Common myeloid progenitor, CD34-positive (primary cell): ENCODE measurements around the gene PCED1B.

Experiments
- CTCF ChIA-PET: fragments of 350-600 bp; sonication (Branson Sonifier 250); formaldehyde crosslinking; loops from one replicate; lab custom pipeline; 2021; ENCODE audit warnings: antibody characterized with exemption; lab: Charles Lee
- POLR2A ChIA-PET: fragments of 350-600 bp; sonication (Branson Sonifier 250); formaldehyde crosslinking; loops from one replicate; lab custom pipeline; 2021; ENCODE audit warnings: antibody characterized with exemption; lab: Charles Lee
- DNase-seq, 3 donors: peaks; one replicate each; pipeline versions ENCODE4 v3.0.0 to v3.0.0-alpha.2; 2013
- H3K27ac ChIP-seq, 2 experiments: 1 replicate in 1 of 2; 2 replicates in 1 of 2; pipeline ENCODE4 v1.7.0; 2013; ENCODE audit warnings: inconsistent platforms in 2 of 2, low read length in 2 of 2, mild to moderate bottlenecking in 2 of 2, low read depth in 1 of 2, moderate library complexity in 1 of 2; ENCODE audit not compliant: severe bottlenecking in 2 of 2, insufficient read depth in 1 of 2, poor library complexity in 1 of 2
- H3K27me3 ChIP-seq, 5 experiments: replicated peaks in 2 of 5; 1 replicate in 3 of 5; 2 replicates in 2 of 5; pipeline versions ENCODE4 v1.6.1 to v1.7.0; 2013; ENCODE audit warnings: low read length in 4 of 5, mild to moderate bottlenecking in 2 of 5, moderate library complexity in 2 of 5, inconsistent platforms in 1 of 5; ENCODE audit not compliant: insufficient read depth in 5 of 5, control insufficient read depth in 4 of 5
- H3K36me3 ChIP-seq, 4 experiments: 1 replicate in 2 of 4; 2 replicates in 2 of 4; pipeline versions ENCODE4 v1.6.1 to v1.7.0; 2013; ENCODE audit warnings: low read length in 3 of 4, control low read depth in 1 of 4, mild to moderate bottlenecking in 1 of 4; ENCODE audit not compliant: control insufficient read depth in 4 of 4, insufficient read depth in 4 of 4
- H3K4me1 ChIP-seq, 4 experiments: 1 replicate in 3 of 4; 2 replicates in 1 of 4; pipeline versions ENCODE4 v1.6.1 to v1.7.1; 2013; ENCODE audit warnings: low read length in 3 of 4, mild to moderate bottlenecking in 3 of 4, control low read depth in 1 of 4, inconsistent platforms in 1 of 4, moderate library complexity in 1 of 4; ENCODE audit not compliant: control insufficient read depth in 4 of 4, insufficient read depth in 4 of 4; ENCODE audit errors: control extremely low read depth in 1 of 4
- H3K4me3 ChIP-seq, 7 experiments: 1 replicate in 4 of 7; 2 replicates in 3 of 7; pipeline versions ENCODE4 v1.5.1 to v1.7.0; 2013; ENCODE audit warnings: mild to moderate bottlenecking in 7 of 7, low read length in 6 of 7, moderate library complexity in 6 of 7, inconsistent platforms in 2 of 7, low read depth in 2 of 7, control low read depth in 1 of 7; ENCODE audit not compliant: insufficient read depth in 4 of 7, control insufficient read depth in 1 of 7; ENCODE audit errors: extremely low read depth in 1 of 7
- H3K9me3 ChIP-seq, 5 experiments: 1 replicate in 4 of 5; 2 replicates in 1 of 5; pipeline versions ENCODE4 v1.6.1 to v1.7.1; 2013; ENCODE audit warnings: low read length in 4 of 5, mild to moderate bottlenecking in 2 of 5, inconsistent platforms in 1 of 5, low read depth in 1 of 5, moderate library complexity in 1 of 5; ENCODE audit not compliant: control insufficient read depth in 4 of 5, insufficient read depth in 2 of 5; ENCODE audit errors: control extremely low read depth in 1 of 5
- WGBS: methylation state at CpG from one replicate; pipeline ENCODE4 v1.1.5; 2013; ENCODE audit not compliant: insufficient coverage; 5-methylcytosine and 5-hydroxymethylcytosine counted together

Gene PCED1B

DNA sequence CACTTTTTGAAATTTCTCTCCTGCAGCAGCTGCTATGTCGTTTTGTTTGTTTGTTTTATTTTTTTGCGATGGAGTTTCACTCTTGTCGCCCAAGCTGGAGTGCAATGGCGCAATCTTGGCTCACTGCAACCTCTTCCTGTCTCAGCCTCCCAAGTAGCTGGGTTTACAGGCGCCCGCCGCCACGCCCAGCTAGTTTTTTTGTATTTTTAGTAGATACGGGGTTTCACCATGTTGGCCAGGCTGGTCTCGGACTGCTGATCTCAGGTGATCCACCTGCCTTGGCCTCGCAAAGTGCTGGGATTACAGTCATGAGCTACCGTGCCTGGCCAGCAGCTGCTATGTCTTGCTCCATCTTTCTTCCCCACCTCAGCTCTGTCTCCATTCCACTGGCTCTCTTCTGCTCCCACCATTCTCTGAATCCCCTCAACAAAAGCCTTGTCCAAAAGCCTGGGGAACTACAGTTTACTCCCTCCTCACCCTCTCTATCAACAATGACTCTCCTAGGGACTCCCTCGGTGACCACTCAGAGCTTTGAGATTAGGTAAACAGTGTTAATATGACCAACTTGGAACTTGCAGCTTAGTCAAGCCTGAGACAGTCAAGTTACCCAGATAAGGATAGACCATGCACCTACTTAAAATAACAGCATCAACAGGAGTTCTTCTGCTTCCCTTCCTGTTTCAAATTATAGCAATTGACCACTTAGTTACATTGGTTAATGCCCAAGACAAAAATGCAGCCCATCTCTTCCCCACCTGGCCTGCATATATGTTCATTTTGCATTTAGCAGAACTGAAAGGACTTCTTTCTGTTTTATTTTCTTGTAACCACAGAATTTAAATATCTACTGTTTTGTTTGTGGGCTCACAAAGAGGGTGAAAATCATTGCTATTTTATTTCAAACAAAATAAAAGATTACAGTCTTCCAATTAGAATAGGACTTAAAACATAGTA, 189.4 kb downstream of the PCED1B start:
- no peak overlapping the region for H3K4me3 ChIP-seq
- no peak overlapping the region for H3K27ac ChIP-seq
- 97% methylated on average over 7 of the region's 13 CpGs for WGBS
- peaks cover 20 to 48% (median 37%) of the 10 kb centered on the region in 4 experiments for H3K4me1 ChIP-seq
- POLR2A ChIA-PET, result no interaction called here
- DNase-seq, result peak in 1 of 3 donors; percentile 26
- no peaks in the 10 kb centered on the region for H3K9me3 ChIP-seq
- CTCF ChIA-PET, result interaction anchor here (0.6 to 1.0 kb wide), 3 partner anchors 16 to 223 kb away, joined by 3 read pairs; no protein-coding TSS in a partner anchor
- H3K27me3 ChIP-seq, result no peaks in the 10 kb centered on the region
- no peaks in the 10 kb centered on the region for H3K36me3 ChIP-seq

DNA sequence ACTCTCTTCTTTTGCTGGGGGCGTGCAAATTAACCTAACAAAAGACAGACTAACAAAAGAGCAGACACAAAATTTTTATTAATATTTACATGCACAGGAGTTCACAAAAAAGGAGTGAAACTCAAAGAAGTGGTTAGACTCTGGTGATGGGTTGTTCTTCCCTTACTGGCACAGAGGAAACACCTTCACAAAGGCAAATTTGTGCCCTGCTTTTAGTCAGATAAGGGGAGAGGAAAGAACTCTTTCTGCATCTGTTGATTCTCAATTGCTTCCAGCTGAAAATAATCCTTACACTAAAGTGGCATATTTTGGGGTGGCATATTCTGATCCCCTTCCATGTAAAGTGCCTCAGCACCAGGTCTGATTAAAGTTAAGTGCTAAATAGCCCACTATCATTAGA, 190.5 kb downstream of the PCED1B start:
- POLR2A ChIA-PET, result interaction anchor here (0.7 kb wide), 1 partner anchor 295 kb away, joined by 3 read pairs; no protein-coding TSS in a partner anchor
- Histone ChIP-seq H3K27ac (no peak overlapping the region), H3K4me3 (no peak overlapping the region), H3K4me1 (peaks cover 20 to 47% (median 37%) of the 10 kb centered on the region in 4 experiments), H3K9me3 (no peaks in the 10 kb centered on the region), H3K36me3 (no peaks in the 10 kb centered on the region), H3K27me3 (no peaks in the 10 kb centered on the region)
- DNase-seq, result peak in 2 of 3 donors; percentile 75 to 88
- WGBS, result no CpG with 5 or more reads among the region's 1 CpG
- CTCF ChIA-PET, result interaction anchor here (1.1 kb wide), 1 partner anchor 37 kb away, joined by 3 read pairs; no protein-coding TSS in a partner anchor

DNA sequence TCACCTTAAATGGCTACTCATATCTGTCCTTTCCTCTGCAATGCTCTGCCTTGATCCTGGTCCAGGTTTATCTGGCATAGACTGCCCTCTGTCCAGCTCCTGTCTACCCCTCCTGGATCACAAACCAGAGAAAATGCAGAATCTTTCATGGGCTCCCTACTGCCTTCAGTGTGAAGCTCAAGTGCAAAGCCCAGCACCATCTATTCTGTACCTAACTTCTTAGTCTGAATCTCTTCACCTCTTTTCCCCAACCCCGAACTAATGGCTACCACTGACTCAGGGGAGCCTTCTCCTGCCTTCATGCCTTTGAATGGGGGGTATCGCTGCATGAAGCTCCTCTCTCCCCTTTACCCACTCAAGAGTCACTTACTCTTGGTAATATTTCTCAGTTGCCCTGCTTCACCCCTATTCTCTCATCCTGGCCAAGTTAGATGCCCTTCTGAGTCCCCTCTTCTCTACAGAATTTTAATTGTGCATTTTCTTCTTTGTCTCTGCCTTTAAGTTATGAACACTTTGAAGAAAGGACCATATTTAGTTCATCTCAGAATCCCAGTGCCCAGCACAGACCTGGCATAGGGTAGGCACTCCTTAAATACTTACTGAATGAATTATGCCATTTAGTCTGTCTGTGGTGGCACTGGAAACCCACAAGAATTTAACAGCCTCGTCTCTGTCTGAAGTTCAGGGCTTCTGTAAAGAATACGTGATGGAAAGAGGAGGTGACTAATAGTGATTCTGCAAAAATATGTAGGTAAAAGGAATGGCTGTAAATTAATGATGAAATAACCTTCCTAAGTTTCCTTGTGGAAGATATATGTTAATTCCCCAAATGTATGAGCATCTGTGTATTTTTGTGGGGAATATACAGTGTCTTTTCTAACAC, 191.6 kb downstream of the PCED1B start:
- CTCF ChIA-PET, result interaction anchor here (0.8 to 1.3 kb wide), 5 partner anchors 10 to 238 kb away, joined by 3 to 4 read pairs (median 3); no protein-coding TSS in a partner anchor
- Histone ChIP-seq H3K36me3 (no peaks in the 10 kb centered on the region), H3K4me3 (no peak overlapping the region), H3K9me3 (no peaks in the 10 kb centered on the region), H3K4me1 (peaks cover 20 to 47% (median 37%) of the 10 kb centered on the region in 4 experiments), H3K27me3 (no peaks in the 10 kb centered on the region), H3K27ac (peak overlapping the region in 1 of 2 experiments; percentile 40)
- WGBS, result 50% methylated on average over 4 of the region's 4 CpGs
- POLR2A ChIA-PET, result interaction anchor here (0.7 kb wide), 1 partner anchor 296 kb away, joined by 3 read pairs; no protein-coding TSS in a partner anchor
- DNase-seq, result peak in 2 of 3 donors; percentile 81 to 89

DNA sequence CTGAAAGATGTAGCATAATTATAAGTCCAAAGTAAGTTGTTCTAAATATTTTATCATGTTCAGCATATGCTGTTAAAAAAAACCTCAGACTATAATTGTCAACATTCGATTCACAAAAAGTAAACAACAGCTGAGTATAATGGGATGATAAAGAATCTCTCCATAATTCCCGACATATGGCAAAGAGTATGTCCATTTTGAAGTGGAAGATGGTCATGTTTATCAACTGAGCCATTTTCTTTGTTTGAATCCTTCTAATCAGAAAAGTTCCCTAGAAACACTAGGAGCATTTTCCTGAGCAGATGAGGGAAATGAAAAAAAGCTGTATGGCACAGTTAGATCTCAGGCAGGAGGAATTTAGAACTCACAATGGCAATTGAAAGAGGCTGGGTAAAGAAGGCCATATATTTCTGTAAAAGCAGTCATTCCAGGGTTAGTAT, 192.4 kb downstream of the PCED1B start:
- H3K4me3 ChIP-seq, result no peak overlapping the region
- H3K9me3 ChIP-seq, result no peaks in the 10 kb centered on the region
- ChIA-PET POLR2A (no interaction called here), CTCF (interaction anchor here (1.0 to 1.9 kb wide), 5 partner anchors 9 to 191 kb away, joined by 3 to 5 read pairs (median 4); no protein-coding TSS in a partner anchor)
- no CpG with 5 or more reads among the region's 2 CpGs for WGBS
- no peaks in the 10 kb centered on the region for H3K27me3 ChIP-seq
- peaks cover 24 to 55% (median 44%) of the 10 kb centered on the region in 4 experiments for H3K4me1 ChIP-seq
- H3K36me3 ChIP-seq, result no peaks in the 10 kb centered on the region
- no peak for DNase-seq
- H3K27ac ChIP-seq, result peak overlapping the region in 1 of 2 experiments; percentile 40

DNA sequence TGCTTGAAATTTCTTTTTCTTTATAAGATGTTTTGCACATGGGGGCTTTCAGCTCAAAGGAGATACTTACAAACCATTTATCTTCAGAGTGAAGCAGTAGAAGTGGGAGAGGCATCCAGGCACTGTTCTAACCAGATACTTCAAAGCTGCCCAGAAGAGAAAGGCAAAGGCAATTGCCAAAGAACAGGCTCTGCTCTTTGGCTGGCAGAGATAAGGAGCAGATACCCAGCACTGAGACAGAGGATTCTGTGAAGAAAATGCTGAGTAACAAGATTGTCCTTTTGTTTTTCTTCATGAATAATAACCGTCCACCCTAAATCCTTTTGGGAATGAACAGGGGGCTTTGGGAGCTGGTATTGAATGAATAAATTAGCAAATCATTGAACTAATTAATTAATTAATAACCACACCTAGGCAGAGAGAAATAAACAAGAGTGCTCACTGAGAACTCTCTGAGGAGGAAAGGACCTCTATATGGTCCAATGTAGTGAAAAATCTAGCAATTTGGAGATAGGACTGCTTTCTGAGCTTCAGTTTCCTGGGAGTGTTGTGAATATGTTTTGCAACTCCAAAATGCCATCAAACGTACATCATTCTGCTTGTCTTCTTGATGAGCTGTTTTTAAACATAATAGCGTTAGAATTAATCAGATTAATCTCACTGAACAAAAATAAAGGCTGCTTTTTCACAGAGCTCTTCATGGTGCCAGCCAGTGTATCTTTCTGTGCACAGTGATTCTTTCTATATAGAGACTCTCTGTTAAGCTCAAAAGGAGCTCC, 193.2 kb downstream of the PCED1B start:
- H3K4me3 ChIP-seq, result no peak overlapping the region
- POLR2A ChIA-PET, result no interaction called here
- peaks cover 32 to 62% (median 52%) of the 10 kb centered on the region in 4 experiments for H3K4me1 ChIP-seq

DNA sequence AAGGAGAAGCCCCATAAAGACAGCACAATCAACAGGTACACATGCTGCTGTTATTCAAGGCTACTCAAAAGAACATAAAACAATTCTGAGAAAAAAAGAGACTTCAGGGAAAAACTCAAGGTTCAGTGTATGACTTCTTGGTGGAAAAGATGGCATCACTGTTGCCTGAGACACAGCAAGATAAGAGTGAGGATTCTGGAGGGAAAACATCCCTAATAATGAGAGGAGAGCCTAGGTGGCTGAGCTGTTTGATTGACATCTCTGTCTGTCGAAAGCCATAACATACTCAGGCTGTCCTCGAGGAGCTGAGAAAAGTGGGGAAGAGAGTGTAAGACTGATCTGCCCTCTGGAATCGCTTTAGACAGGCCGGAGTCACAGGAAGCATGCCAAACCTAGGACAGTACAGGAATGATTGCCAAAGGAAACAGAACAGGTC, 193.8 kb downstream of the PCED1B start:
- ChIA-PET POLR2A (no interaction called here), CTCF (interaction anchor here (0.6 to 1.9 kb wide), 5 partner anchors 10 to 33 kb away, joined by 3 to 5 read pairs (median 4); no protein-coding TSS in a partner anchor)
- Histone ChIP-seq H3K27me3 (no peaks in the 10 kb centered on the region), H3K4me1 (peaks cover 33 to 68% (median 57%) of the 10 kb centered on the region in 4 experiments), H3K36me3 (no peaks in the 10 kb centered on the region), H3K27ac (no peak overlapping the region), H3K4me3 (no peak overlapping the region), H3K9me3 (no peaks in the 10 kb centered on the region)
- 98% methylated on average over 4 of the region's 4 CpGs for WGBS
- DNase-seq, result no peak

More for the DNA sequence above, 193.2 kb downstream of the PCED1B start:
- CTCF ChIA-PET, result interaction anchor here (0.6 to 1.9 kb wide), 7 partner anchors 8 to 192 kb away, joined by 3 to 5 read pairs (median 4); no protein-coding TSS in a partner anchor
- Histone ChIP-seq H3K36me3 (no peaks in the 10 kb centered on the region), H3K27ac (no peak overlapping the region), H3K27me3 (no peaks in the 10 kb centered on the region), H3K9me3 (no peaks in the 10 kb centered on the region)
- DNase-seq, result peak in 2 of 3 donors; percentile 53 to 70
- WGBS, result no CpG with 5 or more reads among the region's 3 CpGs
